GM12878 (cell line): ENCODE data around the gene ZBTB42. TPM values are rescaled to one million over a fixed set of nuclear protein-coding genes. Genes with fewer than 3 reads are reported as not detected.
A peak's percentile ranks its signal among the peaks of the same experiment; 100 is the strongest.

Experiments
- KLF5 ChIP-seq: fragments of 450-650 bp; IDR thresholded peaks from 2 replicates; pipeline ENCODE4 v1.6.1; 2014; ENCODE audit warnings: mild to moderate bottlenecking; ENCODE audit not compliant: partially characterized antibody
- MEF2A ChIP-seq: IDR thresholded peaks from 2 replicates; pipeline ENCODE4 v1.6.1; 2011; ENCODE audit warnings: low read depth, mild to moderate bottlenecking, low read length, moderate library complexity; ENCODE audit not compliant: insufficient read depth
- MEF2B ChIP-seq: fragments of 450-650 bp; IDR thresholded peaks from 2 replicates; pipeline ENCODE4 v1.6.1; 2018; ENCODE audit warnings: mild to moderate bottlenecking, moderate library complexity; ENCODE audit not compliant: partially characterized antibody, poor library complexity, severe bottlenecking
- MTA2 ChIP-seq: fragments of 450-650 bp; IDR thresholded peaks from 2 replicates; pipeline ENCODE4 v1.6.1; 2016; ENCODE audit warnings: low read depth, mild to moderate bottlenecking, moderate library complexity
- MTA3 ChIP-seq: IDR thresholded peaks from 2 replicates; pipeline ENCODE4 v1.6.1; 2012; ENCODE audit warnings: low read length, inconsistent platforms, borderline replicate concordance
- NFYB ChIP-seq: IDR thresholded peaks from 2 replicates; pipeline ENCODE4 v1.6.1; 2011; ENCODE audit warnings: low read depth, mild to moderate bottlenecking, low read length, improper control_type of control experiment, moderate library complexity; ENCODE audit not compliant: insufficient read depth
- NR2C2 ChIP-seq: IDR thresholded peaks from 2 replicates; pipeline ENCODE4 v1.6.1; 2011; ENCODE audit warnings: borderline replicate concordance, low read depth; ENCODE audit not compliant: control insufficient read depth, insufficient read length
- POLR2AphosphoS2 ChIP-seq: IDR thresholded peaks from 2 replicates; pipeline ENCODE4 v1.6.1; 2011; ENCODE audit warnings: low read depth, mild to moderate bottlenecking, low read length, improper control_type of control experiment, moderate library complexity
- SPI1 ChIP-seq: IDR thresholded peaks from 2 replicates; pipeline ENCODE4 v1.6.1; 2011; ENCODE audit warnings: low read depth, mild to moderate bottlenecking, low read length, moderate library complexity, borderline replicate concordance; ENCODE audit not compliant: insufficient read depth
- WRNIP1 ChIP-seq: IDR thresholded peaks from 2 replicates; pipeline ENCODE4 v1.6.1; 2011; ENCODE audit warnings: low read depth, low read length, improper control_type of control experiment, borderline replicate concordance
- ZNF207 ChIP-seq: fragments of 450-650 bp; IDR thresholded peaks from 2 replicates; pipeline ENCODE4 v1.6.1; 2014; ENCODE audit warnings: antibody characterized with exemption, mild to moderate bottlenecking, borderline replicate concordance
- ZNF217 ChIP-seq: fragments of 450-650 bp; IDR thresholded peaks from 2 replicates; pipeline ENCODE4 v1.6.1; 2017; ENCODE audit warnings: antibody characterized with exemption, mild to moderate bottlenecking
- polyA plus RNA-seq, 11 experiments: library from polyadenylated mRNA; depleted of rRNA in 4 of 11; unstranded in 6 of 11; stranded (reverse) in 5 of 11; fragments of >200 nt; fragmentation: Nextera tagmentation in 4 of 11; fragmentation: Illumina TruSeq in 1 of 11; extraction: Ambion mirVana in 4 of 11; extraction: Trizol in 1 of 11; gene quantifications; 1 replicate in 1 of 11; 2 replicates in 10 of 11; pipeline versions ENCODE4 v1.2.1 to v1.2.3, GENCODE V29; 2011 to 2016; ENCODE audit warnings: inconsistent platforms in 2 of 11, missing spikeins in 2 of 11, low read depth in 1 of 11
- total RNA-seq, 4 experiments: library from RNA; depleted of rRNA in 3 of 4; stranded (reverse); fragments of >200 nt in 3 of 4; fragmentation: Illumina TruSeq in 1 of 4; extraction: Trizol in 1 of 4; gene quantifications; 2 replicates each; pipeline versions ENCODE4 v1.2.1 to v1.2.3, GENCODE V29; 2013 to 2021
- TF ChIP-seq, protein P1 (sequence below): fragments of 450-650 bp; IDR thresholded peaks from 2 replicates; pipeline ENCODE4 v1.6.1; 2018; ENCODE audit warnings: borderline replicate concordance, mild to moderate bottlenecking; ENCODE audit not compliant: partially characterized antibody
- TF ChIP-seq, protein P2 (sequence below): fragments of 450-650 bp; IDR thresholded peaks from 2 replicates; pipeline ENCODE4 v1.6.1; 2016; ENCODE audit warnings: mild to moderate bottlenecking
- TF ChIP-seq, protein P3 (sequence below): fragments of 450-650 bp; formaldehyde crosslinking; IDR thresholded peaks from 2 replicates; pipeline ENCODE4 v1.4.0; 2020; ENCODE audit warnings: mild to moderate bottlenecking, moderate library complexity
- TF ChIP-seq, protein P4 (sequence below): fragments of 450-650 bp; IDR thresholded peaks from 2 replicates; pipeline ENCODE4 v1.6.1; 2014; ENCODE audit warnings: mild to moderate bottlenecking
- TF ChIP-seq, protein P5 (sequence below): IDR thresholded peaks from 2 replicates; pipeline ENCODE4 v1.6.1; 2012; ENCODE audit warnings: low read depth, low read length, improper control_type of control experiment
- TF ChIP-seq, protein P6 (sequence below): IDR thresholded peaks from 2 replicates; pipeline ENCODE4 v1.6.1; 2012; ENCODE audit warnings: low read length, inconsistent platforms

ZBTB42 gene
- total and polyA plus RNA-seq, 10 of the 15 experiments (the other 5 are each of a cell fraction or from before 2014, with no cell fraction given), result 0.05 to 1.2 (median 0.37) TPM; not detected in 2

DNA sequence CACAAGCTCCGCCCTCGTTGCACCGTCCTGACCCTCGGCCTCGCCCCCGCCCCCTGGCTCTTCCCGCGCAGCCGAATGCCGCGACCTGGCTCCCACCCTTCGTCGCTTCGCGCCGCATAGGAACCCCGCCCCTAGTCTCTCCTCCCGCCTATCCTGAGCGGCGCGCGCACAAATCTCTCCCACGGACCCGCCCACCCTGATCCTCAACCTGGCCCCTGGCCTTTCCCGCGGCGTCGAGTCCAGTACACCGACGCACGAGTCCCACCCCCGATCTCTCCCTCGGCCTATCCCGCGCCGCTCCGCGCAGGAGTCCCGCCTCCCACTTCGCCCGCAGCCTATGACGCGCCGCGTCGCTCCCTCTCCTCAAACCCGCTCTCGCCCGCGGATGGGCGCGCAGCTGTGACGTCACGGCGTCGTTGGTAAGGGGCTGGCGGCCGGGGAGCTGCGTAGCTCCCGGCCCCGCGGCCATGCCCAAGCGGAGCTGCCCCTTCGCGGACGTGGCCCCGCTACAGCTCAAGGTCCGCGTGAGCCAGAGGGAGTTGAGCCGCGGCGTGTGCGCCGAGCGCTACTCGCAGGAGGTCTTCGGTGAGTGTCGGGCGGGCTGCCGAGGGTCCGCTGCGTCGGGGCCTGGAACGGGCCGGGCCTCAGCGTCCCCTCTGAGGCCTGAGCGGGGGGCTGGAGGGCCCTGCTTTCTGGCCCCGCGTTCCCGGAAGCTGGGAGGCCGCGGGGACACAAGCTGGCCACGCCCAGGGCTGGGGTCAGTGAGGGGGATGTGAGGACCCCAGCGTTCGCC lies 48.0 kb upstream of the ZBTB42 start, which contains the start of gene SIVA1 (continued):
- TF ChIP-seq, protein P1, sequence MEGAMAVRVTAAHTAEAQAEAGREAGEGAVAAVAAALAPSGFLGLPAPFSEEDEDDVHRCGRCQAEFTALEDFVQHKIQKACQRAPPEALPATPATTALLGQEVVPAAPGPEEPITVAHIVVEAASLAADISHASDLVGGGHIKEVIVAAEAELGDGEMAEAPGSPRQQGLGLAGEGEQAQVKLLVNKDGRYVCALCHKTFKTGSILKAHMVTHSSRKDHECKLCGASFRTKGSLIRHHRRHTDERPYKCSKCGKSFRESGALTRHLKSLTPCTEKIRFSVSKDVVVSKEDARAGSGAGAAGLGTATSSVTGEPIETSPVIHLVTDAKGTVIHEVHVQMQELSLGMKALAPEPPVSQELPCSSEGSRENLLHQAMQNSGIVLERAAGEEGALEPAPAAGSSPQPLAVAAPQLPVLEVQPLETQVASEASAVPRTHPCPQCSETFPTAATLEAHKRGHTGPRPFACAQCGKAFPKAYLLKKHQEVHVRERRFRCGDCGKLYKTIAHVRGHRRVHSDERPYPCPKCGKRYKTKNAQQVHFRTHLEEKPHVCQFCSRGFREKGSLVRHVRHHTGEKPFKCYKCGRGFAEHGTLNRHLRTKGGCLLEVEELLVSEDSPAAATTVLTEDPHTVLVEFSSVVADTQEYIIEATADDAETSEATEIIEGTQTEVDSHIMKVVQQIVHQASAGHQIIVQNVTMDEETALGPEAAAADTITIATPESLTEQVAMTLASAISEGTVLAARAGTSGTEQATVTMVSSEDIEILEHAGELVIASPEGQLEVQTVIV, result no peak
- no peak for TF ChIP-seq ZNF217
- no peak for TF ChIP-seq MTA3
- TF ChIP-seq NR2C2, result no peak
- TF ChIP-seq, protein P2, sequence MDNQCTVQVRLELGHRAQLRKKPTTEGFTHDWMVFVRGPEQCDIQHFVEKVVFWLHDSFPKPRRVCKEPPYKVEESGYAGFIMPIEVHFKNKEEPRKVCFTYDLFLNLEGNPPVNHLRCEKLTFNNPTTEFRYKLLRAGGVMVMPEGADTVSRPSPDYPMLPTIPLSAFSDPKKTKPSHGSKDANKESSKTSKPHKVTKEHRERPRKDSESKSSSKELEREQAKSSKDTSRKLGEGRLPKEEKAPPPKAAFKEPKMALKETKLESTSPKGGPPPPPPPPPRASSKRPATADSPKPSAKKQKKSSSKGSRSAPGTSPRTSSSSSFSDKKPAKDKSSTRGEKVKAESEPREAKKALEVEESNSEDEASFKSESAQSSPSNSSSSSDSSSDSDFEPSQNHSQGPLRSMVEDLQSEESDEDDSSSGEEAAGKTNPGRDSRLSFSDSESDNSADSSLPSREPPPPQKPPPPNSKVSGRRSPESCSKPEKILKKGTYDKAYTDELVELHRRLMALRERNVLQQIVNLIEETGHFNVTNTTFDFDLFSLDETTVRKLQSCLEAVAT, result no peak
- no peak for TF ChIP-seq WRNIP1
- TF ChIP-seq, protein P3, sequence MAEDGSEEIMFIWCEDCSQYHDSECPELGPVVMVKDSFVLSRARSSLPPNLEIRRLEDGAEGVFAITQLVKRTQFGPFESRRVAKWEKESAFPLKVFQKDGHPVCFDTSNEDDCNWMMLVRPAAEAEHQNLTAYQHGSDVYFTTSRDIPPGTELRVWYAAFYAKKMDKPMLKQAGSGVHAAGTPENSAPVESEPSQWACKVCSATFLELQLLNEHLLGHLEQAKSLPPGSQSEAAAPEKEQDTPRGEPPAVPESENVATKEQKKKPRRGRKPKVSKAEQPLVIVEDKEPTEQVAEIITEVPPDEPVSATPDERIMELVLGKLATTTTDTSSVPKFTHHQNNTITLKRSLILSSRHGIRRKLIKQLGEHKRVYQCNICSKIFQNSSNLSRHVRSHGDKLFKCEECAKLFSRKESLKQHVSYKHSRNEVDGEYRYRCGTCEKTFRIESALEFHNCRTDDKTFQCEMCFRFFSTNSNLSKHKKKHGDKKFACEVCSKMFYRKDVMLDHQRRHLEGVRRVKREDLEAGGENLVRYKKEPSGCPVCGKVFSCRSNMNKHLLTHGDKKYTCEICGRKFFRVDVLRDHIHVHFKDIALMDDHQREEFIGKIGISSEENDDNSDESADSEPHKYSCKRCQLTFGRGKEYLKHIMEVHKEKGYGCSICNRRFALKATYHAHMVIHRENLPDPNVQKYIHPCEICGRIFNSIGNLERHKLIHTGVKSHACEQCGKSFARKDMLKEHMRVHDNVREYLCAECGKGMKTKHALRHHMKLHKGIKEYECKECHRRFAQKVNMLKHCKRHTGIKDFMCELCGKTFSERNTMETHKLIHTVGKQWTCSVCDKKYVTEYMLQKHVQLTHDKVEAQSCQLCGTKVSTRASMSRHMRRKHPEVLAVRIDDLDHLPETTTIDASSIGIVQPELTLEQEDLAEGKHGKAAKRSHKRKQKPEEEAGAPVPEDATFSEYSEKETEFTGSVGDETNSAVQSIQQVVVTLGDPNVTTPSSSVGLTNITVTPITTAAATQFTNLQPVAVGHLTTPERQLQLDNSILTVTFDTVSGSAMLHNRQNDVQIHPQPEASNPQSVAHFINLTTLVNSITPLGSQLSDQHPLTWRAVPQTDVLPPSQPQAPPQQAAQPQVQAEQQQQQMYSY, result no peak
- TF ChIP-seq, protein P4, sequence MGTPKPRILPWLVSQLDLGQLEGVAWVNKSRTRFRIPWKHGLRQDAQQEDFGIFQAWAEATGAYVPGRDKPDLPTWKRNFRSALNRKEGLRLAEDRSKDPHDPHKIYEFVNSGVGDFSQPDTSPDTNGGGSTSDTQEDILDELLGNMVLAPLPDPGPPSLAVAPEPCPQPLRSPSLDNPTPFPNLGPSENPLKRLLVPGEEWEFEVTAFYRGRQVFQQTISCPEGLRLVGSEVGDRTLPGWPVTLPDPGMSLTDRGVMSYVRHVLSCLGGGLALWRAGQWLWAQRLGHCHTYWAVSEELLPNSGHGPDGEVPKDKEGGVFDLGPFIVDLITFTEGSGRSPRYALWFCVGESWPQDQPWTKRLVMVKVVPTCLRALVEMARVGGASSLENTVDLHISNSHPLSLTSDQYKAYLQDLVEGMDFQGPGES, result peak; percentile 82
- peak; percentile 79 for TF ChIP-seq NFYB
- TF ChIP-seq ZNF207, result peak; percentile 78
- TF ChIP-seq, protein P5, sequence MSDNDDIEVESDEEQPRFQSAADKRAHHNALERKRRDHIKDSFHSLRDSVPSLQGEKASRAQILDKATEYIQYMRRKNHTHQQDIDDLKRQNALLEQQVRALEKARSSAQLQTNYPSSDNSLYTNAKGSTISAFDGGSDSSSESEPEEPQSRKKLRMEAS, result peak; percentile 73; the same call in 1 of the 2 replicates
- TF ChIP-seq MTA2, result no peak
- TF ChIP-seq MEF2B, result no peak
- TF ChIP-seq KLF5, result peak; percentile 33
- no peak for TF ChIP-seq SPI1
- no peak for TF ChIP-seq MEF2A
- no peak for TF ChIP-seq POLR2AphosphoS2
- TF ChIP-seq, protein P6, sequence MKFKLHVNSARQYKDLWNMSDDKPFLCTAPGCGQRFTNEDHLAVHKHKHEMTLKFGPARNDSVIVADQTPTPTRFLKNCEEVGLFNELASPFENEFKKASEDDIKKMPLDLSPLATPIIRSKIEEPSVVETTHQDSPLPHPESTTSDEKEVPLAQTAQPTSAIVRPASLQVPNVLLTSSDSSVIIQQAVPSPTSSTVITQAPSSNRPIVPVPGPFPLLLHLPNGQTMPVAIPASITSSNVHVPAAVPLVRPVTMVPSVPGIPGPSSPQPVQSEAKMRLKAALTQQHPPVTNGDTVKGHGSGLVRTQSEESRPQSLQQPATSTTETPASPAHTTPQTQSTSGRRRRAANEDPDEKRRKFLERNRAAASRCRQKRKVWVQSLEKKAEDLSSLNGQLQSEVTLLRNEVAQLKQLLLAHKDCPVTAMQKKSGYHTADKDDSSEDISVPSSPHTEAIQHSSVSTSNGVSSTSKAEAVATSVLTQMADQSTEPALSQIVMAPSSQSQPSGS, result no peak
